Upper lobe of left lung (tissue), 4 donors: ENCODE measurements around the gene ANXA1.

ENCODE experiments used
- EP300 ChIP-seq, 4 donors: sonication (generic); formaldehyde crosslinking; IDR thresholded peaks; one replicate each; pipeline ENCODE4 v1.5.1; 2017; ENCODE audit warnings: antibody characterized with exemption in 4 of 4, control low read depth in 2 of 4
- POLR2A ChIP-seq, 4 donors: fragments of 450-650 bp; IDR thresholded peaks; one replicate each; pipeline ENCODE4 v1.5.1; 2016 to 2017; ENCODE audit warnings: antibody characterized with exemption in 4 of 4, mild to moderate bottlenecking in 2 of 4
- POLR2AphosphoS5 ChIP-seq, 2 donors: sonication (generic); formaldehyde crosslinking; IDR thresholded peaks; one replicate each; pipeline ENCODE4 v1.5.1; 2017; ENCODE audit warnings: antibody characterized with exemption in 2 of 2
- TF ChIP-seq, protein P1 (sequence below), 6 experiments: fragments of 450-650 bp in 4 of 6; fragments of 200-600 bp in 2 of 6; sonication (generic) in 2 of 6; IDR thresholded peaks; one replicate each; pipeline ENCODE4 v1.5.1; 2016 to 2019; ENCODE audit warnings: antibody characterized with exemption in 6 of 6

- TF ChIP-seq, protein P1, sequence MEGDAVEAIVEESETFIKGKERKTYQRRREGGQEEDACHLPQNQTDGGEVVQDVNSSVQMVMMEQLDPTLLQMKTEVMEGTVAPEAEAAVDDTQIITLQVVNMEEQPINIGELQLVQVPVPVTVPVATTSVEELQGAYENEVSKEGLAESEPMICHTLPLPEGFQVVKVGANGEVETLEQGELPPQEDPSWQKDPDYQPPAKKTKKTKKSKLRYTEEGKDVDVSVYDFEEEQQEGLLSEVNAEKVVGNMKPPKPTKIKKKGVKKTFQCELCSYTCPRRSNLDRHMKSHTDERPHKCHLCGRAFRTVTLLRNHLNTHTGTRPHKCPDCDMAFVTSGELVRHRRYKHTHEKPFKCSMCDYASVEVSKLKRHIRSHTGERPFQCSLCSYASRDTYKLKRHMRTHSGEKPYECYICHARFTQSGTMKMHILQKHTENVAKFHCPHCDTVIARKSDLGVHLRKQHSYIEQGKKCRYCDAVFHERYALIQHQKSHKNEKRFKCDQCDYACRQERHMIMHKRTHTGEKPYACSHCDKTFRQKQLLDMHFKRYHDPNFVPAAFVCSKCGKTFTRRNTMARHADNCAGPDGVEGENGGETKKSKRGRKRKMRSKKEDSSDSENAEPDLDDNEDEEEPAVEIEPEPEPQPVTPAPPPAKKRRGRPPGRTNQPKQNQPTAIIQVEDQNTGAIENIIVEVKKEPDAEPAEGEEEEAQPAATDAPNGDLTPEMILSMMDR (IDR thresholded peaks at IDR 0.05), result no peak
- TF ChIP-seq POLR2A (IDR thresholded peaks at IDR 0.05), result no peak
- no peak for TF ChIP-seq EP300 (IDR thresholded peaks at IDR 0.05)
- no peak for TF ChIP-seq POLR2AphosphoS5 (IDR thresholded peaks at IDR 0.05)
Observed at GRCh38 chr9:73178044-73178443, 26.4 kb downstream of the ANXA1 start.
